Suprapubic skin (tissue), 4 donors: ENCODE results near the gene FANK1.

Source experiments
- CTCF ChIP-seq, 2 donors: fragments of 200-600 bp in 1 of 2; fragments of 450-650 bp in 1 of 2; sonication (generic) in 1 of 2; IDR thresholded peaks; one replicate each; pipeline ENCODE4 v1.5.1; 2016 to 2019; ENCODE audit warnings: antibody characterized with exemption in 2 of 2, mild to moderate bottlenecking in 1 of 2, moderate library complexity in 1 of 2
- EP300 ChIP-seq: sonication (generic); formaldehyde crosslinking; IDR thresholded peaks from one replicate; pipeline ENCODE4 v1.6.1; 2017; ENCODE audit warnings: antibody characterized with exemption
- POLR2A ChIP-seq, 2 donors: fragments of 450-650 bp; IDR thresholded peaks; one replicate each; pipeline ENCODE4 v1.6.1; 2017; ENCODE audit warnings: antibody characterized with exemption in 2 of 2, mild to moderate bottlenecking in 2 of 2, moderate library complexity in 2 of 2
- POLR2AphosphoS5 ChIP-seq, 3 donors: sonication (generic); formaldehyde crosslinking; IDR thresholded peaks; one replicate each; pipeline ENCODE4 v1.6.1; 2017; ENCODE audit warnings: antibody characterized with exemption in 3 of 3

- no peak for TF ChIP-seq CTCF (IDR thresholded peaks at IDR 0.05)
- TF ChIP-seq POLR2A (IDR thresholded peaks at IDR 0.05): no peak
- no peak for TF ChIP-seq EP300
- TF ChIP-seq POLR2AphosphoS5 (IDR thresholded peaks at IDR 0.05): no peak
Measured at GRCh38 chr10:125955766-125956165, 59.4 kb downstream of the FANK1 start.
